ENCODE data around the gene PHF14. TPM values are rescaled to one million over a fixed set of nuclear protein-coding genes. Genes with fewer than 3 reads are reported as not detected.

PHF14 gene
- total and polyA plus RNA-seq, 2 donors (not counting 3 experiments of a cell fraction or from before 2014, with no cell fraction given), result 8.8 to 43.4 TPM

- no peaks in the 10 kb centered on the region for H3K9me3 ChIP-seq (replicated peaks; ENCODE audit: control insufficient read depth, insufficient read depth, low read length)
- FAIRE-seq (no peak), DNase-seq (ENCODE audit: low read depth, low spot score) (no peak)
- ChIA-PET POLR2A (no interaction called here), CTCF (interaction anchor here (1.1 kb wide), 1 partner anchor 18 kb away, joined by 4 read pairs; no protein-coding TSS in a partner anchor)
- no peaks in the 10 kb centered on the region for H3K4me1 ChIP-seq (ENCODE audit: control insufficient read depth, extremely low read depth, insufficient read depth, low read length)
- dilution Hi-C loops (cut with MboI; ENCODE audit: extremely low pct_ligation_motif_present, low sequenced_read_pairs) (no loop called here), intact Hi-C loops (cut with micrococcal nuclease) (no loop called here)
- H3K27ac ChIP-seq (ENCODE audit: insufficient read depth, low read depth, low read length), result no peak overlapping the region
- H3K27me3 ChIP-seq (ENCODE audit: control insufficient read depth in 2 of 2, insufficient read depth in 2 of 2, low read length in 2 of 2), result peaks cover 6 to 19% of the 10 kb centered on the region in 2 experiments
- H3K4me2 ChIP-seq (ENCODE audit: insufficient read depth, low read length), result peak overlapping the region; percentile 63
- no peak overlapping the region for H3K9ac ChIP-seq (replicated peaks; ENCODE audit: extremely low read depth, insufficient read depth, low read length)
- H3K9me1 ChIP-seq (replicated peaks; ENCODE audit: control insufficient read depth, extremely low read depth, insufficient read depth, low read length), result no peaks in the 10 kb centered on the region
- peak overlapping the region; percentile 80 for H2AFZ ChIP-seq (ENCODE audit: low read depth, low read length)
- no peak for TF ChIP-seq CTCF (IDR thresholded peaks at IDR 0.05; ENCODE audit: extremely low read depth in 1 of 2, insufficient read depth in 1 of 2, low read depth in 1 of 2, low read length in 2 of 2)
- no peak for TF ChIP-seq MAX (IDR thresholded peaks at IDR 0.05; ENCODE audit: insufficient read depth, insufficient read length)
- TF ChIP-seq GATA2 (IDR thresholded peaks at IDR 0.05; ENCODE audit: insufficient read depth, insufficient read length, low read depth, low read length), result no peak
- no peak for TF ChIP-seq POLR2A (IDR thresholded peaks at IDR 0.05; ENCODE audit: low read depth, low read length)
- no peak for TF ChIP-seq EZH2 (IDR thresholded peaks at IDR 0.05; ENCODE audit: borderline replicate concordance, low read depth, low read length, severe bottlenecking)
- no peak for TF ChIP-seq MYC (IDR thresholded peaks at IDR 0.05; ENCODE audit: low read depth, low read length)
- no peak for TF ChIP-seq JUN (IDR thresholded peaks at IDR 0.05; ENCODE audit: borderline replicate concordance, insufficient read depth, insufficient read length, low read depth)
- TF ChIP-seq FOS (IDR thresholded peaks at IDR 0.05; ENCODE audit: borderline replicate concordance, insufficient read depth, low read length), result no peak
- no peak for TF ChIP-seq POLR2AphosphoS5 (IDR thresholded peaks at IDR 0.05; ENCODE audit: insufficient read depth, low read depth, low read length)
- no peaks in the 10 kb centered on the region for H3K36me3 ChIP-seq (ENCODE audit: control insufficient read depth in 2 of 2, extremely low read depth in 1 of 2, insufficient read depth in 2 of 2, low read length in 2 of 2)
- peak overlapping the region in 2 of 3 experiments; percentile 6 to 18 for H3K4me3 ChIP-seq (replicated peaks in 1 of 3; ENCODE audit: insufficient read depth in 1 of 3, low read depth in 1 of 3, low read length in 3 of 3)
- no peaks in the 10 kb centered on the region for H3K79me2 ChIP-seq (ENCODE audit: control insufficient read depth, insufficient read depth, low read length)
- no TSS peak for BruUV-seq (replicated peaks)
- H4K20me1 ChIP-seq (replicated peaks; ENCODE audit: control insufficient read depth, extremely low read depth, insufficient read depth, low read length), result no peaks in the 10 kb centered on the region
These were observed 219.6 kb downstream of the PHF14 start for GRCh38 chr7:11193131-11193867.
